ENCODE measurements around the gene WNT9B. TPM values are rescaled to one million over a fixed set of nuclear protein-coding genes. Genes with fewer than 3 reads are reported as not detected.

The WNT9B gene
- total RNA-seq, 1 experiment from 2014 or later: not detected

DNA sequence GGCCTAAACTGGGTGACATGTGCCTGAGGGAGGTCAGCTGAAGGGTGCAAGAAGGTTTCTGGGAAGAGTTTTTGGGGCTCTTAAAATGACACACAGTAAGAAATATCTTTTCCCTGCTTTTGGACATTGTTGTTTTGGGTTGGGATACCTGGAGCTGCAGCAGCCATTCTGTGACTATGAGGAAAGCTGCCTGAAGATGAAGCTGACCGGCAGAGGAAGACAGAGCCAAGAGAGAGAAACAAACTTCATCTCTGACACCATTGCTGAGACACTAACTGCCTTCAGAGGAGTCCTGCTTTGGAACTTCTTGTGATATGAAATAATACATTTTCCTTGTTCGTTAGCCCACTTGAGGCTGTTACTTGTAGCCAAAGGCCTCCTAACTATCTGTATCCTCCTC lies 24.1 kb upstream of the WNT9B start:
- CTCF ChIA-PET: no interaction called here
- H3K4me3 ChIP-seq (ENCODE audit: low read depth, low read length, poor library complexity, severe bottlenecking): no peak overlapping the region
- TF ChIP-seq, protein P1, sequence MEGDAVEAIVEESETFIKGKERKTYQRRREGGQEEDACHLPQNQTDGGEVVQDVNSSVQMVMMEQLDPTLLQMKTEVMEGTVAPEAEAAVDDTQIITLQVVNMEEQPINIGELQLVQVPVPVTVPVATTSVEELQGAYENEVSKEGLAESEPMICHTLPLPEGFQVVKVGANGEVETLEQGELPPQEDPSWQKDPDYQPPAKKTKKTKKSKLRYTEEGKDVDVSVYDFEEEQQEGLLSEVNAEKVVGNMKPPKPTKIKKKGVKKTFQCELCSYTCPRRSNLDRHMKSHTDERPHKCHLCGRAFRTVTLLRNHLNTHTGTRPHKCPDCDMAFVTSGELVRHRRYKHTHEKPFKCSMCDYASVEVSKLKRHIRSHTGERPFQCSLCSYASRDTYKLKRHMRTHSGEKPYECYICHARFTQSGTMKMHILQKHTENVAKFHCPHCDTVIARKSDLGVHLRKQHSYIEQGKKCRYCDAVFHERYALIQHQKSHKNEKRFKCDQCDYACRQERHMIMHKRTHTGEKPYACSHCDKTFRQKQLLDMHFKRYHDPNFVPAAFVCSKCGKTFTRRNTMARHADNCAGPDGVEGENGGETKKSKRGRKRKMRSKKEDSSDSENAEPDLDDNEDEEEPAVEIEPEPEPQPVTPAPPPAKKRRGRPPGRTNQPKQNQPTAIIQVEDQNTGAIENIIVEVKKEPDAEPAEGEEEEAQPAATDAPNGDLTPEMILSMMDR (conservative IDR thresholded peaks at IDR 0.05; ENCODE audit: low read depth, low read length): no peak
- no peak for TF ChIP-seq EZH2 (IDR thresholded peaks at IDR 0.05; ENCODE audit: borderline replicate concordance, low read depth, low read length, poor library complexity, severe bottlenecking)
- no peak for DNase-seq (ENCODE audit: low spot score)
- POLR2A ChIA-PET (ENCODE audit: low non-redundant PET): no interaction called here
- H3K4me1 ChIP-seq (ENCODE audit: insufficient read depth, low read length, poor library complexity, severe bottlenecking): no peaks in the 10 kb centered on the region
- H3K27me3 ChIP-seq (replicated peaks; ENCODE audit: insufficient read depth, low read depth, low read length, poor library complexity): no peaks in the 10 kb centered on the region
- H3K36me3 ChIP-seq (ENCODE audit: insufficient read depth, low read length, poor library complexity, severe bottlenecking): no peaks in the 10 kb centered on the region
- intact Hi-C loops (cut with micrococcal nuclease; ENCODE audit: unreplicated experiment): no loop called here
- BruUV-seq (replicated peaks): no TSS peak
- no peaks in the 10 kb centered on the region for H3K9me3 ChIP-seq (ENCODE audit: low read depth, low read length, poor library complexity, severe bottlenecking)
- H3K27ac ChIP-seq (ENCODE audit: low read depth, low read length, poor library complexity, severe bottlenecking): no peak overlapping the region

DNA sequence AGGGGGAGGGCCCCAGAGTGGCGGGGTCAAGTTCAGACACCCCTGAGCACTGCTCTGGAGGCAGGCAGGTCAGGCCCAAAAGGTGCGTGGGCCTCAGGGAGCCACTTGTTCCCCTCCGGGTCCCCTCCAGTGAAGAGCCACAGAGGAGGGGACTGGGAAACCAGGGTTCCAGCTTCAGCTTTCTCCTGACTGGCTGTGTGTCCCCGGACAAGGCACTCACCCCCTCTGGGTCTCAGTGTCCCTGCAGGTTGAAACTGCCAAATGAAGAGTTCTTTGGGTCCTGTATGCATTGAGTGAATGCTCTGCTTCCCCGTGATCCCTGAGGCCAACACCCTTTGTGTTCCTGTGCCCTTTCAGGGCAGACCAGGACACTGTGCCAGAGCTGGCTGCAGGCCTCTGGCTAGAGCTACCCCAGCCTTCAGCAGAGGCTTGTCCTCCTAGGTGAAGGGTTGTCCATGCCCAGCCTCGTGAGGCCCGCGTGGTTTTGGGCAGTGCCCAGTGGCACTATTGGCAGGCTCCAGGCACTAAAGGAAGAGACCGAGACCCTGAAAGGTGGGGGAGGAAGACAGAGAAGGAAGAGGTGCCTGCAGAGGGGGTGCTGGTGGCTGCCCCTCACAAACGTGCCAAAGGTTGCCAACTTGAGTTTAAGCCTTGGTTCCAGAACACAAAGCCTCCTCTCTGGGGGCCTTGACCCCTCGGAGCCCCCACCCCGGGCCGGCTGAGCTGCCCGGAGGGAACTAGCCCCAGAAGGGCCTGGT lies 19.6 kb upstream of the WNT9B start:
- POLR2A ChIA-PET (ENCODE audit: low non-redundant PET): no interaction called here
- Histone ChIP-seq H3K4me1 (ENCODE audit: insufficient read depth, low read length, poor library complexity, severe bottlenecking) (no peaks in the 10 kb centered on the region), H3K4me3 (ENCODE audit: low read depth, low read length, poor library complexity, severe bottlenecking) (no peak overlapping the region), H3K9me3 (ENCODE audit: low read depth, low read length, poor library complexity, severe bottlenecking) (no peaks in the 10 kb centered on the region), H3K27me3 (replicated peaks; ENCODE audit: insufficient read depth, low read depth, low read length, poor library complexity) (no peaks in the 10 kb centered on the region), H3K27ac (ENCODE audit: low read depth, low read length, poor library complexity, severe bottlenecking) (no peak overlapping the region), H3K36me3 (ENCODE audit: insufficient read depth, low read length, poor library complexity, severe bottlenecking) (no peaks in the 10 kb centered on the region)
- TF ChIP-seq, protein P1 (conservative IDR thresholded peaks at IDR 0.05; ENCODE audit: low read depth, low read length): no peak
- no peak for TF ChIP-seq EZH2 (IDR thresholded peaks at IDR 0.05; ENCODE audit: borderline replicate concordance, low read depth, low read length, poor library complexity, severe bottlenecking)
- CTCF ChIA-PET: no interaction called here
- no peak for DNase-seq (ENCODE audit: low spot score)
- BruUV-seq (replicated peaks): no TSS peak
- intact Hi-C loops (cut with micrococcal nuclease; ENCODE audit: unreplicated experiment): loop anchor here (10.0 kb wide), 1 partner anchor 1147 kb away; no protein-coding TSS in a partner anchor

DNA sequence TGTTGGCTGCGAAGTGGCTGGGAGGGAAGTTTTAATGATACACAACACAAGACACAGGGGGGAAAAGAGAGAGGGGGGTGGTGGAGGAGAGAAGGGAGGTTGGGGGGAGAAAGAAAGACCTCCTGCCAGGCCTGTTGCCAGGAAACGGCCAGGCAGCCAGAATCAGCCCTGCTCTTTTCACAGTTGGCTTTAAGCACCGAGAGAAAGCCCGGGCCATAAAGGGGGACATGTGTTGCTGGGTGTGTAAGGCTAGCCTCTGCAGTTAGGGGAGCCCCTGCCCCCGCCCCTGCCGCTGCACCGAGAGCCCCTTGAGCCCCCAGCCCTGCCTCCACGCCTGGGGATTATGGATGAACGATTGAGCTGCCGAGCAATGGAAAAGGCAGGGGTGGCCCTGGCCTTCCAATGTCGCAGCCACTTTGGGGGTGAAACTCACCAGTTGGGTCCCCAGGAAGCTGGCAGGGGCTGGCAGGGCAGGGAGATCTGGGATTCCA lies 19.0 kb upstream of the WNT9B start:
- CTCF ChIA-PET: no interaction called here
- H3K27ac ChIP-seq (ENCODE audit: low read depth, low read length, poor library complexity, severe bottlenecking): no peak overlapping the region
- intact Hi-C loops (cut with micrococcal nuclease; ENCODE audit: unreplicated experiment): loop anchor here (10.0 kb wide), 1 partner anchor 1148 kb away; no protein-coding TSS in a partner anchor
- no peak overlapping the region for H3K4me3 ChIP-seq (ENCODE audit: low read depth, low read length, poor library complexity, severe bottlenecking)
- POLR2A ChIA-PET (ENCODE audit: low non-redundant PET): no interaction called here
- no peak for DNase-seq (ENCODE audit: low spot score)
- H3K4me1 ChIP-seq (ENCODE audit: insufficient read depth, low read length, poor library complexity, severe bottlenecking): no peaks in the 10 kb centered on the region
- no peaks in the 10 kb centered on the region for H3K9me3 ChIP-seq (ENCODE audit: low read depth, low read length, poor library complexity, severe bottlenecking)
- TF ChIP-seq, protein P1 (conservative IDR thresholded peaks at IDR 0.05; ENCODE audit: low read depth, low read length): no peak
- no peak for TF ChIP-seq EZH2 (IDR thresholded peaks at IDR 0.05; ENCODE audit: borderline replicate concordance, low read depth, low read length, poor library complexity, severe bottlenecking)
- H3K36me3 ChIP-seq (ENCODE audit: insufficient read depth, low read length, poor library complexity, severe bottlenecking): no peaks in the 10 kb centered on the region
- no peaks in the 10 kb centered on the region for H3K27me3 ChIP-seq (replicated peaks; ENCODE audit: insufficient read depth, low read depth, low read length, poor library complexity)
- BruUV-seq (replicated peaks): no TSS peak

Data from A673 (cell line).